G401 (cell line): ENCODE data around the gene CFAP97. TPM values are rescaled to one million over a fixed set of nuclear protein-coding genes. Genes with fewer than 3 reads are reported as not detected.
"Not testable (repeated sequence)": the region's sequence is repeated elsewhere in the genome, so short reads cannot be mapped to it uniquely, and the experiment has no call there.

Experiments
- DNase-seq: peaks from one replicate; pipeline ENCODE4 v3.0.0-alpha.2; 2015; ENCODE audit warnings: low spot score
- in situ Hi-C: cut with HindIII; loops from 2 replicates; pipeline ENCODE4 v1.10.0; 2016; ENCODE audit warnings: low sequenced_read_pairs, mixed read lengths
- total RNA-seq: library from RNA; depleted of rRNA; stranded (reverse); fragments of >200 nt; shearing (Covaris generic); gene quantifications from 2 replicates; pipeline ENCODE4 v1.2.3, GENCODE V29; 2014; rRNA removed

CFAP97 gene
- total RNA-seq, 1 experiment from 2014 or later = 25.8 TPM

GRCh38 chr4:185119467-185119866, 84.3 kb downstream of the CFAP97 start:
- in situ Hi-C loops, DNase-seq: not testable (repeated sequence)

GRCh38 chr4:185118876-185119275, 84.9 kb downstream of the CFAP97 start:
- DNase-seq = no peak
- in situ Hi-C loops = no loop called here

GRCh38 chr4:185117300-185117934, 86.4 kb downstream of the CFAP97 start:
- in situ Hi-C loops = no loop called here
- DNase-seq = no peak

GRCh38 chr4:185115827-185116232, 88.0 kb downstream of the CFAP97 start:
- no peak for DNase-seq

GRCh38 chr4:185113340-185113739, 90.5 kb downstream of the CFAP97 start:
- no peak for DNase-seq
- in situ Hi-C loops = no loop called here

More at GRCh38 chr4:185115827-185116232, 88.0 kb downstream of the CFAP97 start:
- in situ Hi-C loops = no loop called here

- DNase-seq = no peak
- in situ Hi-C loops = no loop called here
Measured at GRCh38 chr4:185112104-185112503, 91.7 kb downstream of the CFAP97 start.

- in situ Hi-C loops = no loop called here
- DNase-seq = no peak
Measured at GRCh38 chr4:185110375-185110823, 93.4 kb downstream of the CFAP97 start.

GRCh38 chr4:185109736-185110135, 94.1 kb downstream of the CFAP97 start:
- DNase-seq = no peak
- in situ Hi-C loops = no loop called here

Other genes with a start within 250 kb of the CFAP97 start
- not detected in 2 replicates for gene HELT, start 185.5 kb downstream of the CFAP97 start, total RNA-seq
- 20.6 and 21.2 TPM in 2 replicates for gene SLC25A4, start 60.7 kb downstream of the CFAP97 start, total RNA-seq
- 12.4 and 13.7 TPM in 2 replicates for gene SNX25, start 5.6 kb upstream of the CFAP97 start, total RNA-seq
- gene LRP2BP, start 191.9 kb upstream of the CFAP97 start, total RNA-seq = not detected in 2 replicates
- 1.6 and 5.8 TPM in 2 replicates for gene ANKRD37, start 192.8 kb upstream of the CFAP97 start, total RNA-seq
- 28.7 and 55.8 TPM in 2 replicates for gene UFSP2, start 222.0 kb upstream of the CFAP97 start, total RNA-seq